HG03457 (cell line): ENCODE results near the gene PODXL.

Experiments
- ATAC-seq: cut with Tn5 transposase; IDR thresholded peaks from one replicate; pipeline ENCODE4 v1.9.1; 2021; ENCODE audit warnings: moderate number of reproducible peaks; ENCODE audit not compliant: unreplicated experiment

PODXL gene

GRCh38 chr7:131455546-131455945 lies 100.9 kb downstream of the PODXL start:
- ATAC-seq = no peak

GRCh38 chr7:131455001-131455400 lies 101.4 kb downstream of the PODXL start:
- no peak for ATAC-seq

GRCh38 chr7:131454498-131454897 lies 101.9 kb downstream of the PODXL start:
- ATAC-seq = no peak
